Measurements from ENCODE around the gene SYNJ2. TPM values are rescaled to one million over a fixed set of nuclear protein-coding genes. Genes with fewer than 3 reads are reported as not detected.
A peak's percentile ranks its signal among the peaks of the same experiment; 100 is the strongest.

Gene SYNJ2
- total RNA-seq, 1 experiment from 2014 or later, result 24.5 TPM

DNA sequence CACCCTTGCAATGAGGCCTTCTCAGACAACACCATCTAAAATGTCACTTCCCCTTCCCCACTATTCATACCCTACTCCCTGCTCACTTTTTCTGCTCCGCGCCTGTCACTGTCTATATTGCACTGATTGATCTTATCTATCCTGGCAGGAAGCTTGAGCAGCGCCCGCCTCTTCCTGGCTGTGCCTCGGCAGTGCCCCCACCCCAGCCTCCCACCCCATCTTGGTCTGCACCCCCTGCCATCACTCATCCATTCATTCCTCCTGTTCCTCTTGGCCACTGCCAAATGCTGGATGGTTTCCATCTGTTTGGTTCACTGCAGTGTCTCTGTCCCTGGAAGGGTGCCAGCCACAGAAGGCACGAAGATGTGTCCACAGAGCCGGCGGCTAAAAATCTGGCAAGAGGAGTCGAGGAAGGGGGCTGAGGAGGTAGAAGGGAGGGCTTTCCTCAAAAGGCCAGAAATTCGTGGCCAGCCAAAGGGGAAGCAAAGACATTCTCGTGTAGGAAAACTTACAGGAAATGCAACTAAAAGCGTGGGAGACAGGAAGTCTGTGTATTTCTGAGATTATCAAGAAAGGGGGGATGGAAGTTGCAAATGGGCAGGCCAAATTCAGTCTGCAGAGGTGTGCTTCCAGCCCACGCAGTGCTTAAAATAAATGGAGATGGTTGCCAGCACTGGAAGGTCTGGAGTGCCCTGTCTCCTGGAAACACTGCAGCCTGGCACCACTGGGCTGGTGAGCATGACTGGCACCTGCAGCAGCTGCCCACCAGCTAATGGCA lies 27.6 kb downstream of the SYNJ2 start:
- no peak overlapping the region for H2BK20ac ChIP-seq (ENCODE audit: low read depth, low read length, poor library complexity, severe bottlenecking)
- Mint-ChIP-seq H3K27ac (peak overlapping the region in 2 of 3 experiments; percentile 46 to 91; a peak in 3 of 7 replicates), H3K4me1 (peaks cover 5 to 9% of the 10 kb centered on the region in 2 experiments), H3K4me3 (no peak overlapping the region), H3K27me3 (ENCODE audit: low read depth) (no peaks in the 10 kb centered on the region), H3K36me3 (ENCODE audit: insufficient read depth in 1 of 3, low read depth in 3 of 3) (peaks cover 14 to 25% (median 15%) of the 10 kb centered on the region in 3 experiments), H3K9me3 (peaks cover 0 to 3% of the 10 kb centered on the region in 2 experiments; a peak in 2 of 5 replicates)
- H2BK120ac ChIP-seq (ENCODE audit: low read depth, low read length, poor library complexity, severe bottlenecking), result no peak overlapping the region
- no peak overlapping the region for H2BK12ac ChIP-seq (ENCODE audit: insufficient read length, low read depth, low read length)
- H2AFZ ChIP-seq (ENCODE audit: low read length), result no peak overlapping the region
- no peak overlapping the region for H3K27ac ChIP-seq (ENCODE audit: insufficient read length, low read depth, low read length)
- H3K4me1 ChIP-seq (ENCODE audit: insufficient read depth, low read length), result 0 out of 2 replicates have a peak, but pooled peaks cover 3% of the 10 kb centered on the region
- no peak overlapping the region for H2BK15ac ChIP-seq (ENCODE audit: low read depth, low read length)
- H2AK5ac ChIP-seq (ENCODE audit: insufficient read length, low read length), result no peak overlapping the region
- H3K23me2 ChIP-seq (ENCODE audit: insufficient read length, low read depth, low read length, poor library complexity, severe bottlenecking), result no peaks in the 10 kb centered on the region
- no peak overlapping the region for H3K14ac ChIP-seq (ENCODE audit: insufficient read depth, low read length)
- H3K79me1 ChIP-seq (ENCODE audit: insufficient read depth, low read depth, low read length, poor library complexity, severe bottlenecking), result no peaks in the 10 kb centered on the region
- no peak overlapping the region for H3T11ph ChIP-seq (ENCODE audit: low read length)
- no peak overlapping the region for H4K91ac ChIP-seq (ENCODE audit: insufficient read length, low read depth, low read length)
- no peaks in the 10 kb centered on the region; the same call in 1 of the 2 replicates for H3K79me2 ChIP-seq (ENCODE audit: insufficient read depth, low read length)
- no peak for TF ChIP-seq CTCF (conservative IDR thresholded peaks at IDR 0.05)
- H3K9me3 ChIP-seq (ENCODE audit: control insufficient read depth, low read depth, low read length), result no peaks in the 10 kb centered on the region
- no peaks in the 10 kb centered on the region for H4K20me1 ChIP-seq (ENCODE audit: control insufficient read depth, insufficient read depth, insufficient read length)
- H3K9ac ChIP-seq (ENCODE audit: extremely low read depth, insufficient read length, low read length), result no peak overlapping the region
- H4K5ac ChIP-seq (ENCODE audit: insufficient read length, low read depth, low read length), result no peak overlapping the region
- H3K4ac ChIP-seq (ENCODE audit: low read depth, low read length), result no peak overlapping the region
- H3K23ac ChIP-seq (ENCODE audit: insufficient read length, low read depth, low read length), result no peak overlapping the region
- WGBS (ENCODE audit: extremely low coverage, insufficient read length, low lambda C conversion rate), result no CpG with 5 or more reads among the region's 13 CpGs
- H3K27me3 ChIP-seq (ENCODE audit: insufficient read depth, low read length), result no peaks in the 10 kb centered on the region
- no peak overlapping the region for H3K56ac ChIP-seq (ENCODE audit: insufficient read length, low read depth, low read length)
- no peak overlapping the region for H3K18ac ChIP-seq (ENCODE audit: insufficient read length, low read depth, low read length)
- H4K8ac ChIP-seq (replicated peaks; ENCODE audit: insufficient read length, low read depth, low read length), result no peak overlapping the region
- no peak overlapping the region for H2BK5ac ChIP-seq (ENCODE audit: insufficient read length, low read length)
- DNase-seq, result no peak
- H3K4me2 ChIP-seq (ENCODE audit: insufficient read depth, insufficient read length, low read length), result no peak overlapping the region
